ENCODE data around the gene FNIP1. TPM values are rescaled to one million over a fixed set of nuclear protein-coding genes. Genes with fewer than 3 reads are reported as not detected.

Gene FNIP1
- total and polyA plus RNA-seq, 2 of the 13 experiments (the other 11 are each of a cell fraction or from before 2014, with no cell fraction given): 10.9 to 29.3 TPM

- H2AFZ ChIP-seq (ENCODE audit: low read length): no peak overlapping the region
- FAIRE-seq (no peak), DNase-seq (ENCODE audit: low spot score) (no peak), ATAC-seq (no peak)
- CTCF ChIA-PET (ENCODE audit: low intra/inter-chr PET ratio, low total read pairs): no interaction called here
- peaks cover 61% of the 10 kb centered on the region for H3K79me2 ChIP-seq (ENCODE audit: insufficient read depth, low read length)
- H3K4me3 ChIP-seq (replicated peaks in 1 of 3; ENCODE audit: insufficient read depth in 1 of 3, low read depth in 2 of 3, low read length in 3 of 3): peak overlapping the region; percentile 77 to 99 (median 92); a peak in 5 of 6 replicates
- intact Hi-C loops (cut with micrococcal nuclease; ENCODE audit: unreplicated experiment): loop anchor here (1.0 kb wide), 1 partner anchor 24 kb away; no protein-coding TSS in a partner anchor
- H3K4me2 ChIP-seq (ENCODE audit: low read depth, low read length): peak overlapping the region; percentile 83
- H3K4me1 ChIP-seq (ENCODE audit: insufficient read depth, low read length): peaks cover 56% of the 10 kb centered on the region
- TF ChIP-seq PCBP1 (IDR thresholded peaks at IDR 0.05; ENCODE audit: borderline replicate concordance, low read depth, low read length) (no peak), NR3C1 (CRISPR knock-in tag; IDR thresholded peaks at IDR 0.05) (no peak), NR2F6 (IDR thresholded peaks at IDR 0.05) (no peak; the same call in 1 of the 2 replicates), NR2F6 (CRISPR knock-in tag; IDR thresholded peaks at IDR 0.05) (peak; percentile 28; the same call in 1 of the 2 replicates), IKZF1 (IDR thresholded peaks at IDR 0.05) (no peak), TCF12 (IDR thresholded peaks at IDR 0.05) (no peak), TCF12 (CRISPR knock-in tag; IDR thresholded peaks at IDR 0.05) (no peak), ZNF605 (CRISPR knock-in tag; IDR thresholded peaks at IDR 0.05) (no peak), JARID2 (CRISPR knock-in tag; IDR thresholded peaks at IDR 0.05; ENCODE audit: insufficient replicate concordance) (no peak)
- POLR2A ChIA-PET: interaction anchor here (1.2 to 3.0 kb wide), 3 partner anchors 24 to 374 kb away, joined by 3 to 31 read pairs (median 6); no protein-coding TSS in a partner anchor
- peak overlapping the region; percentile 97 for H3K9ac ChIP-seq (ENCODE audit: insufficient read depth, low read depth, low read length)
- in situ Hi-C loops (cut with HindIII; ENCODE audit: extremely low pct_ligation_motif_present, low pct_unique_long_range_greater_than_20kb): no loop called here
- H3K36me3 ChIP-seq (replicated peaks in 1 of 2; ENCODE audit: control insufficient read depth in 1 of 2, insufficient read depth in 2 of 2, low read length in 2 of 2): no peaks in the 10 kb centered on the region
- BruUV-seq (replicated peaks): no TSS peak
- peak overlapping the region; percentile 94 for H3K27ac ChIP-seq (ENCODE audit: extremely low read length, insufficient read depth, low read length)
- no peaks in the 10 kb centered on the region; a peak in 1 of 5 replicates for H3K27me3 ChIP-seq (ENCODE audit: control insufficient read depth in 1 of 2, insufficient read depth in 2 of 2, low read length in 2 of 2)
- 11% methylated on average over 5 of the region's 5 CpGs for WGBS (ENCODE audit: low lambda C conversion rate)
- H3K9me3 ChIP-seq (ENCODE audit: low read length): no peaks in the 10 kb centered on the region
- H4K20me1 ChIP-seq (ENCODE audit: insufficient read depth, low read length): peaks cover 13% of the 10 kb centered on the region
Observed at GRCh38 chr5:131633830-131634229, 163.0 kb downstream of the FNIP1 start.

GRCh38 chr5:131630963-131631350, 165.9 kb downstream of the FNIP1 start:
- peak overlapping the region; percentile 66 for H3K27ac ChIP-seq (ENCODE audit: extremely low read length, insufficient read depth, low read length)
- ChIA-PET CTCF (ENCODE audit: low intra/inter-chr PET ratio, low total read pairs) (no interaction called here), POLR2A (interaction anchor here (1.0 to 2.1 kb wide), 3 partner anchors 18 to 366 kb away, joined by 3 to 11 read pairs (median 3); no protein-coding TSS in a partner anchor)
- 19% methylated on average over 4 of the region's 4 CpGs for WGBS (ENCODE audit: low lambda C conversion rate)
- H3K4me2 ChIP-seq (ENCODE audit: low read depth, low read length): peak overlapping the region; percentile 66
- in situ Hi-C loops (cut with HindIII; ENCODE audit: extremely low pct_ligation_motif_present, low pct_unique_long_range_greater_than_20kb): no loop called here
- H3K9me3 ChIP-seq (ENCODE audit: low read length): no peaks in the 10 kb centered on the region
- no peak overlapping the region for H2AFZ ChIP-seq (ENCODE audit: low read length)
- FAIRE-seq (no peak), DNase-seq (ENCODE audit: low spot score) (no peak), ATAC-seq (peak; percentile 21)
- peaks cover 90% of the 10 kb centered on the region for H3K79me2 ChIP-seq (ENCODE audit: insufficient read depth, low read length)
- H3K36me3 ChIP-seq (replicated peaks in 1 of 2; ENCODE audit: control insufficient read depth in 1 of 2, insufficient read depth in 2 of 2, low read length in 2 of 2): 0 out of 5 replicates have a peak, but pooled peaks cover 0 to 4% of the 10 kb centered on the region in 2 experiments
- H3K4me1 ChIP-seq (ENCODE audit: insufficient read depth, low read length): peaks cover 67% of the 10 kb centered on the region
- intact Hi-C loops (cut with micrococcal nuclease; ENCODE audit: unreplicated experiment): no loop called here
- no TSS peak for BruUV-seq (replicated peaks)
- H3K4me3 ChIP-seq (replicated peaks in 1 of 3; ENCODE audit: insufficient read depth in 1 of 3, low read depth in 2 of 3, low read length in 3 of 3): peak overlapping the region in 2 of 3 experiments; percentile 27 to 30; a peak in 3 of 6 replicates
- peak overlapping the region; percentile 53 for H3K9ac ChIP-seq (ENCODE audit: insufficient read depth, low read depth, low read length)
- H3K27me3 ChIP-seq (ENCODE audit: control insufficient read depth in 1 of 2, insufficient read depth in 2 of 2, low read length in 2 of 2): no peaks in the 10 kb centered on the region; a peak in 1 of 5 replicates
- H4K20me1 ChIP-seq (ENCODE audit: insufficient read depth, low read length): peaks cover 13% of the 10 kb centered on the region
- TF ChIP-seq SOX6 (IDR thresholded peaks at IDR 0.05): no peak
- peak; percentile 42; the same call in 1 of the 2 replicates for TF ChIP-seq SOX6 (CRISPR knock-in tag; IDR thresholded peaks at IDR 0.05)
- peak; percentile 16; the same call in 1 of the 2 replicates for TF ChIP-seq NR2C2 (CRISPR knock-in tag; IDR thresholded peaks at IDR 0.05; ENCODE audit: borderline replicate concordance)
- TF ChIP-seq SNAI1 (CRISPR knock-in tag; IDR thresholded peaks at IDR 0.05; ENCODE audit: borderline replicate concordance): no peak
- TF ChIP-seq ASH2L (IDR thresholded peaks at IDR 0.05; ENCODE audit: insufficient read length, low read depth, low read length): peak; percentile 47
- TF ChIP-seq ZMYM2 (CRISPR knock-in tag; IDR thresholded peaks at IDR 0.05): 0 out of 2 replicates have a peak, but pooled peaks have one; percentile 28
- TF ChIP-seq ZNF761 (CRISPR knock-in tag; conservative IDR thresholded peaks at IDR 0.05): no peak
- no peak for TF ChIP-seq ARHGAP35 (CRISPR knock-in tag; IDR thresholded peaks at IDR 0.05; ENCODE audit: borderline replicate concordance)
- no peak for TF ChIP-seq ZZZ3 (CRISPR knock-in tag; IDR thresholded peaks at IDR 0.05; ENCODE audit: borderline replicate concordance)
- TF ChIP-seq CENPX (CRISPR knock-in tag; IDR thresholded peaks at IDR 0.05): no peak
- 0 out of 2 replicates have a peak, but pooled peaks have one; percentile 5 for TF ChIP-seq HMG20A (CRISPR knock-in tag; IDR thresholded peaks at IDR 0.05; ENCODE audit: borderline replicate concordance)
- TF ChIP-seq ZNF543 (CRISPR knock-in tag; IDR thresholded peaks at IDR 0.05): 0 out of 2 replicates have a peak, but pooled peaks have one; percentile 42
- 0 out of 2 replicates have a peak, but pooled peaks have one; percentile 1 for TF ChIP-seq NR2F6 (IDR thresholded peaks at IDR 0.05)
- TF ChIP-seq NR2F6 (CRISPR knock-in tag; IDR thresholded peaks at IDR 0.05): no peak
- 0 out of 2 replicates have a peak, but pooled peaks have one; percentile 12 for TF ChIP-seq ZNF775 (CRISPR knock-in tag; IDR thresholded peaks at IDR 0.05; ENCODE audit: borderline replicate concordance)

All from HepG2 (cell line).